NCI-H1694 (cell line): Measurements from ENCODE around the gene NR2C2AP.

ENCODE experiments used
- DNase-seq: peaks from one replicate; lab custom pipeline; 2025; lab: John Stamatoyannopoulos, UW

Gene NR2C2AP

DNA sequence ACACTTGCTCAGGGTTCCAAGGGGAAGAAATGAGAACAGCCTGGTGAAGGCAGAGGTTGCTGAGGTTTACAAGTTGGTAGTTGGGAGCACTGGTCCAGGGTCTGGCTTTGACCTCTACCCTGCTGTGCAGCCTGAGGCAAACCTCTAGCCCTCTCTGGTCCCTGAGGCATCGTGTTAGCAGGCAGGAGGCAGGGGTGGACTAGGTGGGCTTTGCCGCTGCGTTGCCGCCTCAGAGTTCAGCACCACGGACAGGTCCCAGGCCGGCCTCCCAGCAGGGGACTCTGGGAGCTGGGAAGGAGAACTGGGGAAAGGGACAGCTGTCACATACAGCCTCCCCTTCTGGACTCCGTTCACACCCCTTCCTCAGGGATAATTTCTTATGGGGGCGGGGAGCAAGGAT is 11.7 kb upstream of the NR2C2AP start:
- DNase-seq = no peak

GRCh38 chr19:19214159-19214490 is 10.9 kb upstream of the NR2C2AP start:
- no peak for DNase-seq

DNA sequence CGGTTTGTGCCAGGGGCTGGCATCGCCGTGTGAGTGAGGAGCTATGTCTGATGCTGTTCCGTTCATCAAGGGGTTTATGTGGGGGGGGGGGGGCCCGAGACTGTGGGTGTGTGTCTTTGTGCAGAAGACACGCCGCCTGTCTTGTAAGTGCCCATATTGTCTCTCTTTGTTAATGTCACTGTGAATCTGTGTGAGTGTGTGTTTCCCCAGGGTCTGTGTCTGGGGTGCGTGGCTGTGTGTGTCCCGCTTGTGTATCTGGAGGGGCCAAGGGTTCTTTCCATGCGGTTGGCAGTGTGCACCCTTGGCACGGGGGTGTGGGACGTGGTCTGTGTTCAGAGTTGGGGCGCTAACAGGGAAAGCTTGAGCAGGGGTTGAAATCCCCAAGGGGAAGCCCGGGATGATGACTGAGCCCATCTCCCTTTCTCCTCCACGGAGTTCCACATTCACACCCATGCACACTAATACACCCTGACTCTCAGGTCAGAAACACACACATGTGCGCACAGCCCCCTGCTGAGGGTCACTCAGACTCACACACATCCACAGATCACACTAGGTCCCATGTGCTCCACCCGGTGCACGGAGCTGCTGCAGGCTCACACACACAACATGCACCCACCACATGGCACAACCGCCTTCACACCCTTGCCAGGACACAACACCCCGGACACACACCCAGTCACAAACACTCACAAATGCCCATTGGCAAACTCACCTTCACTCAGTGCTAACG is 10.4 kb upstream of the NR2C2AP start:
- DNase-seq = no peak

GRCh38 chr19:19212916-19213315 is 9.7 kb upstream of the NR2C2AP start:
- DNase-seq = no peak

GRCh38 chr19:19211499-19212420 is 8.5 kb upstream of the NR2C2AP start, which contains the start of gene NCAN:
Gene NCAN (plus strand): TSS chr19:19211958. CDS start chr19:19216954, 4,996 bp downstream.
- DNase-seq = peak; percentile 49

DNA sequence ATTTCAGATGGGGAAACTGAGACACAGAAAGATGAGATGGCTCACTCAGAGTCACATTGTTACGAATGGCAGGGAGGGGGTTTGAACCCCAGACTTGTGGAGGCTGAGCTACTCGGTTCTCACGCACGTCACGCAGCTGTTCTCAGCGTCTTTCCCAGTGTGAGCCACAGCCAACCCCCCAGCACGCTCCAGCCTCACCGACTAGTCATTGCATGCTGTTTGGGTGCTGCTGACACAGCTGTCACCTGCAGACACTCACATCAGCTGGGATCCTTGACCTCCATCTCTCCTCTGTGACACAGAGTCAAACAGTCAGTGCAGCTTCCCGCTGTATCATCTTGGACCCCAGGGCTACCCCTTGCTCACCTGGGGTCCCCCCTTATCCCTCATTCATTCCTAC is 6.2 kb upstream of the NR2C2AP start:
- peak; percentile 19 for DNase-seq

GRCh38 chr19:19207637-19208572 is 4.7 kb upstream of the NR2C2AP start:
- no peak for DNase-seq

DNA sequence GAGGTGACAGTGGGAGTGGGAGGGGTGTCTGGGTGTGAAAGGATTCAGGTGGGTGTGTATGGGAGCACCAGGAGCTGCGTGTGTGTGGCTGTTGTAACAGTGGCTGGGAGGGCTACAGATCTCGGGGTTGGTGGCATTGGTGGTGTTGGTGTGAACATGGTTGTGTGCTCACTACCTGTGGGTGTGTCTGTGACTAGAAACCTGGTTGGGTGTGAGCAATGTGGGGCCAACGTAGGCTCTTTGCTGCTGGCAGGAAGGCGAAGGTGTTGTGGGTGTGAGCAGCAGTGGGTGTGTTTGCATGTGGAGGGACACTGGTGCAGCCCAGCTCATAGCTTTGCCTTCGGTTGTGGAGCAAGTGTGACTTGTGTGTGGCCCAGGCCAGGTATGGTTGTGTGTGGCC is 3.7 kb upstream of the NR2C2AP start:
- no peak for DNase-seq

GRCh38 chr19:19205416-19206410 is 2.5 kb upstream of the NR2C2AP start:
- DNase-seq = no peak

DNA sequence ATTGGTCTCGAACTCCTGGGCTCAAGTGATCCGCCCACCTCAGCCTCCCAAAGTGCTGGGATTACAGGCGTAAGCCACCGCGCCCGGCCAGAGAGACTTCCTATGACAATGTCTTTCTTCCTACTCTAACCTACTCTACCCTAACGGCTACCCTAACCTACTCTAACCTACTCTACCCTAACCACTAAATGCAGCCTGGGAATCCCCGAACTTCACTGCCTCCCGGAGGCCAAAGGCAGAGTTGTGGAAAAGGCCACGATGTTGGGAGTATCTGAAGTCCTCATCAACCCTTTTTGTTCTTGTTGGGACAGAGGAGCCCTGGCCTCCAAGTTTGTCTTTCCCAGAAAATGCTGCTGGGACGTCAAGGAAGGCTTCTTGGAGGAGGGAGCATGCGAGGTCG is 967 bp upstream of the NR2C2AP start:
- DNase-seq = no peak

DNA sequence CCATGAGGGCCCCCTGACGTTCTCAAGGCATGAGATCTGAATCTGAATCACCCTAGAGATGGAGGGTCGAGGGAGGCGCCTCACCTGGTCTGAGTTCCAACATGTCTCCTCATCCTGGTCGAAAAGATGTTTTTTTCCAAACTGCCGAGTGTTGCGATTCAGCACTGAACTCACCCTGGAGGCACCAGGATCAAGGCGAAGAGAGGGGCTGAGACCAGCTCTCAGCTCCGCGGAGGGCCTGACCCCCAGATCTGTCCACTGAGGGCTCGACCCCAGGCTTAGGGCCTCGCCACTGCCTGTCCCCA is 555 bp downstream of the NR2C2AP start:
- no peak for DNase-seq

- no peak for DNase-seq
These were observed 1.2 kb downstream of the NR2C2AP start for GRCh38 chr19:19201697-19202630.

DNA sequence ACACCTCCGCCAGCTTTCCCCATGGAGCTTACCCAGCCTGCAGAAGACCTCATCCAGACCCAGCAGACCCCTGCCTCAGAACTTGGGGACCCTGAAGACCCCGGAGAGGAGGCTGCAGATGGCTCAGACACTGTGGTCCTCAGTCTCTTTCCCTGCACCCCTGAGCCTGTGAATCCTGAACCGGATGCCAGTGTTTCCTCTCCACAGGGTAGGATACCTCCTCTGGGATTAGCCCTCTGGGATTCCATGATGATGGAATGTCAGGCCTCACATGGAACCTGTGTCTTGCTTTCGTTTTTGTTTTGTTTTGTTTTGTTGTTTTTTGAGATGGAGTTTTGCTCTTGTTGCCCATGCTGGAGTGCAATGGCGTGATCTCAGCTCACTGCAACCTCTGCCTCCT is 9.3 kb downstream of the NR2C2AP start:
- DNase-seq = no peak

DNA sequence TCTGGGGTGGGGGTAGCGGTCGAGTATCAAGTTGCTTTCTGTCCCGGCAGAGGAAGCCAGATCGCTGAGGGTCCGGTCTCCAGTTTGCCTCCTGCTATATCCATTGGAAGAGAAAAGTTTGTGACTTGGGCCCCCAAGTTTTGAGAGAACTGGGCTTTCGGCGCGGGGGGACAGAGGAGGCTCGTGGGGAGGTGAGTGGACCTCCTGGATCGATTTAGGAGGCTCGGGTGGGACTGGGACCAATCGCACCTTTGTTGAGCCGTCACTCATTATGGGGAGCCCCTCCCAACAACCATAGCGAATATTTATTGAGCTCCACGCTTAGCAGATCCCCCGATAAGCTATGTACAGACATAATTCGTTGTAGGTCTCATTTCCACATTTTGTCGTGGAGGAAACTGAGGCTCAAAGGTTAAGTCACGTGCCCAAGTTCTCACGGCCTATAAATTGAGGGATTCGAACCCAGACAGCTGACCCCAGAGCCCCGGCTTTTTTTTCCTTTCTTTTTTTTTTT is 10.2 kb downstream of the NR2C2AP start:
- DNase-seq = no peak

- peak; percentile 99 for DNase-seq
These were observed 10.9 kb downstream of the NR2C2AP start, which contains the start of the genes BORCS8 and RFXANK for GRCh38 chr19:19192078-19192882. Gene BORCS8 (minus strand): TSS chr19:19192152. CDS start chr19:19192117, 35 bp downstream. Gene RFXANK (plus strand): TSS chr19:19192258. CDS start chr19:19193947, 1,689 bp downstream.

- no peak for DNase-seq
These were observed 11.5 kb downstream of the NR2C2AP start for GRCh38 chr19:19191768-19192077.

DNA sequence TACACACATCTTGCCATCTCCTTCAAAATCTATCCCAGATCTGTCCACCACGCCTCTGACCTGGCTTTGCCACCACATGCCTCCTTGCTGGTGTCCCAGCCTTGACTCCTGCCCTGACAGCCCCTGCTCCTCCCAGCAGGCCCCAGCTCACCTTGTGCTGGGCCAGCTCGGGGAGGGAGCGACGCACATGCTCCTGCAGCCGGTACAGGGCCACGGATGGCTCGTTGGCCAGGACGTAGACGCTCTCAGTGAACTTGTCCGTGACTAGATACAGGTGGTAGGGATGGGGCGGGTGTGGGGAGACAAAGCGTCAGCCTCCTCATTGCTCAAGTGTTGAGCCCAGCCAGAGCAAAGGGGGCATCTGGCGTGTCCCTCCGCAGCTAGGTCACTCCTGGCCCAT is 16.5 kb downstream of the NR2C2AP start:
- DNase-seq = no peak

DNA sequence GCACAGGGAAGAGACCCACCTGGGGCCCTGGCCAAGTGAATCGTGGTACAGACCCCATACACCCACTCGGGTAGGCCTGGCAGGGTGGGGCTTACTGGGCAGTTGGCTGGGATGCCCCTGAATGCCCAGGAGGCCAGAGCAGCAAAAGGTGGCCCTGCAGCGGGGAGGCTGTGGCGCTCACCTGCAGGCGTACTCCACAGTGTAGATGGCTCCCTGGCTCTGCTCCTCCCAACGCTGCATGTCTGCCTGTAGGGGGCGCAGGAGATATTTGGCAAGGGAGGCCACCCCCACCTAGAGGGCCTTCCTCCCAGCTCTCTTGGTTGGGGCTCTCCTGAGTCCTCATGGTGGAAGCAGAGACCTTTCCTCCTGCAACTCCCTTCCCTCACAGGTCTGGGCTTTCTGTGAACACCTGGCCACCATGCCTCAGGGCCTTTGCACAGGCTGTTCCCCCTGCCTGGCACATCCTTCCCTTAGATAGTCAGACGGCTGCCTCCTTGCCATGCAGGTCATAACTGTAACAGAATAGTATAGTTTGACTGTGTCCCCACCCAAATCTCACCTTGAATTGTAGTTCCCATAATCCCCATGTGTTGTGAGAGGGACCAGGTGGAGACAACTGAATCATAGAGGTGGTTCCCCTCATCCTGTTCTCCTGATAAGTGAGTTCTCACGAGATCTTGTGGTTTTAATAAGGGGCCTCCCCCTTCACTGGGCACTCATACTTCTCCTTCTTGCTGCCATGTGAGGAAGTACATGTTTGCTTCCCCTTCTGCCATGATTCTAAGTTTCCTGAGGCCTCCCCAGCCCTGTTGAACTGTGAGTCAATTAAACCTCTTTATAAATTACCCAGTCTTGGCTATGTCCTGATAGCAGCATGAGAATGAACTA is 17.1 kb downstream of the NR2C2AP start:
- DNase-seq = peak; percentile 18
